HEK293 (cell line): ENCODE data around the gene PUM2.
A peak's percentile ranks its signal among the peaks of the same experiment; 100 is the strongest.

Experiments used
- CTCF ChIA-PET: fragments of 350-600 bp; formaldehyde crosslinking; extraction: SDS; loops from one replicate; lab custom pipeline; 2021; ENCODE audit warnings: antibody characterized with exemption; lab: Yijun Ruan, JAX
- POLR2A ChIA-PET: fragments of 300-600 bp; formaldehyde crosslinking; extraction: SDS; loops from one replicate; lab custom pipeline; 2020; ENCODE audit warnings: antibody characterized with exemption, inconsistent platforms; lab: Yijun Ruan, JAX
- H3K27ac ChIP-seq: fragments of 200-500 bp; sonication (Bioruptor generic); 2 replicates; pipeline ENCODE4 v1.5.1; 2014; ENCODE audit warnings: low read depth, low read length, control low read depth, inconsistent platforms; ENCODE audit errors: extremely low read depth
- H3K36me3 ChIP-seq, 2 experiments: fragments of 200-500 bp in 1 of 2; sonication (Bioruptor generic) in 1 of 2; 1 replicate in 1 of 2; 2 replicates in 1 of 2; pipeline ENCODE4 v1.5.1; 2014 to 2017; ENCODE audit warnings: inconsistent platforms in 2 of 2, low read length in 2 of 2; ENCODE audit not compliant: control insufficient read depth in 2 of 2, insufficient read depth in 1 of 2
- H3K4me1 ChIP-seq: fragments of 200-500 bp; sonication (Bioruptor generic); 2 replicates; pipeline ENCODE4 v1.5.1; 2014; ENCODE audit warnings: mild to moderate bottlenecking, low read length, inconsistent platforms; ENCODE audit not compliant: control insufficient read depth, insufficient read depth
- H3K4me3 ChIP-seq: 2 replicates; pipeline ENCODE4 v1.5.1; 2011; ENCODE audit warnings: low read depth, mild to moderate bottlenecking, control low read depth, low read length, moderate library complexity
- H3K9me3 ChIP-seq: fragments of 200-500 bp; sonication (Bioruptor generic); 2 replicates; pipeline ENCODE4 v1.5.1; 2014; ENCODE audit warnings: low read depth, low read length, inconsistent platforms; ENCODE audit not compliant: control insufficient read depth, insufficient read depth
- BCL11A ChIP-seq: fragments of 450-650 bp; formaldehyde crosslinking; IDR thresholded peaks from 2 replicates; pipeline ENCODE4 v1.5.1; 2016; ENCODE audit warnings: low read depth, missing biosample characterization, missing genetic modification characterization
- GLIS1 ChIP-seq: fragments of 450-650 bp; formaldehyde crosslinking; IDR thresholded peaks from 2 replicates; pipeline ENCODE4 v1.5.1; 2016; ENCODE audit warnings: missing biosample characterization, missing genetic modification characterization
- HOXA7 ChIP-seq: sonication (generic); formaldehyde crosslinking; IDR thresholded peaks from 2 replicates; pipeline ENCODE4 v1.8.1; 2022; ENCODE audit warnings: missing genetic modification reagents, borderline replicate concordance
- KLF9 ChIP-seq: fragments of 450-650 bp; formaldehyde crosslinking; IDR thresholded peaks from 2 replicates; pipeline ENCODE4 v1.5.1; 2016; ENCODE audit warnings: missing biosample characterization, missing genetic modification characterization, low read depth
- MYNN ChIP-seq: fragments of 450-650 bp; formaldehyde crosslinking; IDR thresholded peaks from 2 replicates; pipeline ENCODE4 v1.5.1; 2016; ENCODE audit warnings: missing biosample characterization, missing genetic modification characterization, borderline replicate concordance
- ZBTB17 ChIP-seq: fragments of 450-650 bp; formaldehyde crosslinking; IDR thresholded peaks from 2 replicates; pipeline ENCODE4 v1.5.1; 2016; ENCODE audit warnings: missing biosample characterization, missing genetic modification characterization
- ZBTB44 ChIP-seq: fragments of 450-650 bp; IDR thresholded peaks from 2 replicates; pipeline ENCODE4 v1.5.1; 2018; ENCODE audit warnings: missing biosample characterization, mild to moderate bottlenecking, missing genetic modification characterization
- ZBTB7A ChIP-seq: fragments of 450-650 bp; formaldehyde crosslinking; IDR thresholded peaks from 2 replicates; pipeline ENCODE4 v1.5.1; 2016; ENCODE audit warnings: low read depth, missing biosample characterization, missing genetic modification characterization
- ZNF148 ChIP-seq: fragments of 450-650 bp; formaldehyde crosslinking; IDR thresholded peaks from 2 replicates; pipeline ENCODE4 v1.5.0; 2017; ENCODE audit warnings: missing biosample characterization, missing genetic modification characterization, borderline replicate concordance
- ZNF157 ChIP-seq: fragments of 450-650 bp; formaldehyde crosslinking; IDR thresholded peaks from 2 replicates; pipeline ENCODE4 v1.5.1; 2016; ENCODE audit warnings: missing biosample characterization, missing genetic modification characterization
- ZNF16 ChIP-seq: fragments of 450-650 bp; formaldehyde crosslinking; IDR thresholded peaks from 2 replicates; pipeline ENCODE4 v1.5.1; 2016; ENCODE audit warnings: low read depth, missing biosample characterization, missing genetic modification characterization
- ZNF2 ChIP-seq: fragments of 450-650 bp; formaldehyde crosslinking; IDR thresholded peaks from 2 replicates; pipeline ENCODE4 v1.5.1; 2016; ENCODE audit warnings: missing biosample characterization, missing genetic modification characterization
- ZNF394 ChIP-seq: fragments of 450-650 bp; formaldehyde crosslinking; IDR thresholded peaks from 2 replicates; pipeline ENCODE4 v1.5.1; 2016; ENCODE audit warnings: missing biosample characterization, missing genetic modification characterization, mild to moderate bottlenecking, moderate library complexity, borderline replicate concordance
- ZNF426 ChIP-seq: fragments of 450-650 bp; formaldehyde crosslinking; IDR thresholded peaks from 2 replicates; pipeline ENCODE4 v1.5.1; 2017; ENCODE audit warnings: missing biosample characterization, missing genetic modification characterization, mild to moderate bottlenecking, inconsistent platforms, moderate library complexity
- ZNF501 ChIP-seq: fragments of 450-650 bp; formaldehyde crosslinking; IDR thresholded peaks from 2 replicates; pipeline ENCODE4 v1.5.1; 2016; ENCODE audit warnings: missing biosample characterization, missing genetic modification characterization
- ZNF514 ChIP-seq: fragments of 450-650 bp; formaldehyde crosslinking; IDR thresholded peaks from 2 replicates; pipeline ENCODE4 v1.5.1; 2016; ENCODE audit warnings: missing biosample characterization, missing genetic modification characterization
- ZNF571 ChIP-seq: fragments of 450-650 bp; formaldehyde crosslinking; IDR thresholded peaks from 2 replicates; pipeline ENCODE4 v1.5.0; 2017; ENCODE audit warnings: missing biosample characterization, missing genetic modification characterization
- ZNF660 ChIP-seq: fragments of 450-650 bp; IDR thresholded peaks from 2 replicates; pipeline ENCODE4 v1.5.1; 2018; ENCODE audit warnings: missing biosample characterization, mild to moderate bottlenecking, missing genetic modification characterization
- ZSCAN30 ChIP-seq: fragments of 450-650 bp; IDR thresholded peaks from 2 replicates; pipeline ENCODE4 v1.5.1; 2018; ENCODE audit warnings: missing biosample characterization, mild to moderate bottlenecking, missing genetic modification characterization, moderate library complexity
- ZXDB ChIP-seq: fragments of 450-650 bp; formaldehyde crosslinking; IDR thresholded peaks from 2 replicates; pipeline ENCODE4 v1.5.1; 2016; ENCODE audit warnings: missing biosample characterization, missing genetic modification characterization
- TF ChIP-seq, protein P1 (sequence below): fragments of 450-650 bp; formaldehyde crosslinking; IDR thresholded peaks from 2 replicates; pipeline ENCODE4 v1.5.1; 2017; ENCODE audit warnings: missing biosample characterization, missing genetic modification characterization
- TF ChIP-seq, protein P2 (sequence below): fragments of 450-650 bp; formaldehyde crosslinking; optimal IDR thresholded peaks from 2 replicates; pipeline ENCODE3; 2016; ENCODE audit warnings: missing biosample characterization, mild to moderate bottlenecking, missing genetic modification characterization
- TF ChIP-seq, protein P3 (sequence below): fragments of 450-650 bp; formaldehyde crosslinking; IDR thresholded peaks from 2 replicates; pipeline ENCODE4 v1.5.1; 2016; ENCODE audit warnings: missing biosample characterization, missing genetic modification characterization

Gene PUM2

GRCh38 chr2:20350753-20351554 is at the start of gene PUM2 (continued):
- TF ChIP-seq ZBTB17 = peak; percentile 81
- TF ChIP-seq ZNF501 (tag by site-specific recombination) = peak; percentile 79
- TF ChIP-seq ZNF148 (tag by site-specific recombination) = no peak
- TF ChIP-seq, protein P1, sequence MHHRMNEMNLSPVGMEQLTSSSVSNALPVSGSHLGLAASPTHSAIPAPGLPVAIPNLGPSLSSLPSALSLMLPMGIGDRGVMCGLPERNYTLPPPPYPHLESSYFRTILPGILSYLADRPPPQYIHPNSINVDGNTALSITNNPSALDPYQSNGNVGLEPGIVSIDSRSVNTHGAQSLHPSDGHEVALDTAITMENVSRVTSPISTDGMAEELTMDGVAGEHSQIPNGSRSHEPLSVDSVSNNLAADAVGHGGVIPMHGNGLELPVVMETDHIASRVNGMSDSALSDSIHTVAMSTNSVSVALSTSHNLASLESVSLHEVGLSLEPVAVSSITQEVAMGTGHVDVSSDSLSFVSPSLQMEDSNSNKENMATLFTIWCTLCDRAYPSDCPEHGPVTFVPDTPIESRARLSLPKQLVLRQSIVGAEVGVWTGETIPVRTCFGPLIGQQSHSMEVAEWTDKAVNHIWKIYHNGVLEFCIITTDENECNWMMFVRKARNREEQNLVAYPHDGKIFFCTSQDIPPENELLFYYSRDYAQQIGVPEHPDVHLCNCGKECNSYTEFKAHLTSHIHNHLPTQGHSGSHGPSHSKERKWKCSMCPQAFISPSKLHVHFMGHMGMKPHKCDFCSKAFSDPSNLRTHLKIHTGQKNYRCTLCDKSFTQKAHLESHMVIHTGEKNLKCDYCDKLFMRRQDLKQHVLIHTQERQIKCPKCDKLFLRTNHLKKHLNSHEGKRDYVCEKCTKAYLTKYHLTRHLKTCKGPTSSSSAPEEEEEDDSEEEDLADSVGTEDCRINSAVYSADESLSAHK (tag by site-specific recombination) = peak; percentile 75
- no peak for TF ChIP-seq ZNF157 (tag by site-specific recombination)
- TF ChIP-seq ZBTB44 (tag by site-specific recombination) = 0 out of 2 replicates have a peak, but pooled peaks have one; percentile 20
- TF ChIP-seq ZNF571 (tag by site-specific recombination) = no peak
- 0 out of 2 replicates have a peak, but pooled peaks have one; percentile 21 for TF ChIP-seq ZNF394 (tag by site-specific recombination)
- TF ChIP-seq ZNF2 (tag by site-specific recombination) = peak; percentile 65; the same call in 1 of the 2 replicates
- TF ChIP-seq, protein P2, sequence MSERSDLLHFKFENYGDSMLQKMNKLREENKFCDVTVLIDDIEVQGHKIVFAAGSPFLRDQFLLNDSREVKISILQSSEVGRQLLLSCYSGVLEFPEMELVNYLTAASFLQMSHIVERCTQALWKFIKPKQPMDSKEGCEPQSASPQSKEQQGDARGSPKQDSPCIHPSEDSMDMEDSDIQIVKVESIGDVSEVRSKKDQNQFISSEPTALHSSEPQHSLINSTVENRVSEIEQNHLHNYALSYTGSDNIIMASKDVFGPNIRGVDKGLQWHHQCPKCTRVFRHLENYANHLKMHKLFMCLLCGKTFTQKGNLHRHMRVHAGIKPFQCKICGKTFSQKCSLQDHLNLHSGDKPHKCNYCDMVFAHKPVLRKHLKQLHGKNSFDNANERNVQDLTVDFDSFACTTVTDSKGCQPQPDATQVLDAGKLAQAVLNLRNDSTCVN (tag by site-specific recombination) = peak; percentile 93
- TF ChIP-seq ZNF660 (tag by site-specific recombination) = no peak
- TF ChIP-seq ZNF426 (tag by site-specific recombination) = no peak
- 0 out of 2 replicates have a peak, but pooled peaks have one; percentile 17 for TF ChIP-seq ZXDB (tag by site-specific recombination)
- no peak for TF ChIP-seq HOXA7
- no peak for TF ChIP-seq ZNF16
- TF ChIP-seq KLF9 (tag by site-specific recombination) = no peak
- no peak for TF ChIP-seq ZBTB7A
- TF ChIP-seq ZSCAN30 = peak; percentile 35; the same call in 1 of the 2 replicates

- Histone ChIP-seq H3K36me3 (no peaks in the 10 kb centered on the region), H3K9me3 (no peaks in the 10 kb centered on the region), H3K4me1 (no peaks in the 10 kb centered on the region), H3K27ac (no peak overlapping the region), H3K4me3 (no peak overlapping the region)
- CTCF ChIA-PET = interaction anchor here (0.5 to 2.2 kb wide), 6 partner anchors 9 to 251 kb away, joined by 3 to 11 read pairs (median 3); partner anchors contain the start of gene HS1BP3
- POLR2A ChIA-PET = no interaction called here
- TF ChIP-seq ZNF514 (tag by site-specific recombination) (no peak), GLIS1 (tag by site-specific recombination) (no peak), BCL11A (tag by site-specific recombination) (no peak), MYNN (tag by site-specific recombination) (no peak)
- TF ChIP-seq, protein P3, sequence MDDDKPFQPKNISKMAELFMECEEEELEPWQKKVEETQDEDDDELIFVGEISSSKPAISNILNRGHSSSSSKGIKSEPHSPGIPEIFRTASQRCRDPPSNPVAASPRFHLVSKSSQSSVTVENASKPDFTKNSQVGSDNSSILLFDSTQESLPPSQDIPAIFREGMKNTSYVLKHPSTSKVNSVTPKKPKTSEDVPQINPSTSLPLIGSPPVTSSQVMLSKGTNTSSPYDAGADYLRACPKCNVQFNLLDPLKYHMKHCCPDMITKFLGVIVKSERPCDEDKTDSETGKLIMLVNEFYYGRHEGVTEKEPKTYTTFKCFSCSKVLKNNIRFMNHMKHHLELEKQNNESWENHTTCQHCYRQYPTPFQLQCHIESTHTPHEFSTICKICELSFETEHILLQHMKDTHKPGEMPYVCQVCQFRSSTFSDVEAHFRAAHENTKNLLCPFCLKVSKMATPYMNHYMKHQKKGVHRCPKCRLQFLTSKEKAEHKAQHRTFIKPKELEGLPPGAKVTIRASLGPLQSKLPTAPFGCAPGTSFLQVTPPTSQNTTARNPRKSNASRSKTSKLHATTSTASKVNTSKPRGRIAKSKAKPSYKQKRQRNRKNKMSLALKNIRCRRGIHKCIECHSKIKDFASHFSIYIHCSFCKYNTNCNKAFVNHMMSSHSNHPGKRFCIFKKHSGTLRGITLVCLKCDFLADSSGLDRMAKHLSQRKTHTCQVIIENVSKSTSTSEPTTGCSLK = no peak
Observed at GRCh38 chr2:20400306-20400705, 49.7 kb upstream of the PUM2 start.
